SK-N-SH treated with all-trans-retinoic acid at 6 μM for 48 hours (cell line): ENCODE measurements around the gene NKPD1.

ENCODE experiments used
- ATAC-seq: fragments of 200-7000 bp; cut with Tn5 transposase; 3 replicates; pipeline ENCODE4 v1.9.1; 2020; ENCODE audit warnings: mild to moderate bottlenecking, moderate library complexity
- ARNTL ChIP-seq: fragments of 450-650 bp; formaldehyde crosslinking; IDR thresholded peaks from 2 replicates; pipeline ENCODE4 v1.5.0; 2020; ENCODE audit warnings: low read depth, mild to moderate bottlenecking, moderate library complexity, borderline replicate concordance
- BACH2 ChIP-seq: fragments of 250-450 bp; sonication (Bioruptor Pico); IDR thresholded peaks from 2 replicates; pipeline ENCODE4 v1.9.0; 2021; ENCODE audit warnings: mild to moderate bottlenecking, borderline replicate concordance
- CSDC2 ChIP-seq: fragments of 250-450 bp; sonication (Bioruptor Pico); IDR thresholded peaks from 2 replicates; pipeline ENCODE4 v1.5.0; 2020; ENCODE audit warnings: mild to moderate bottlenecking, moderate library complexity
- GLIS3 ChIP-seq: fragments of 250-450 bp; sonication (Bioruptor Pico); IDR thresholded peaks from 2 replicates; pipeline ENCODE4 v1.5.0; 2020; ENCODE audit warnings: mild to moderate bottlenecking, moderate library complexity
- ISL1 ChIP-seq: fragments of 250-450 bp; sonication (Bioruptor Pico); IDR thresholded peaks from 2 replicates; pipeline ENCODE4 v2.1.2; 2022; ENCODE audit warnings: mild to moderate bottlenecking, moderate library complexity
- OSR1 ChIP-seq: fragments of 250-450 bp; sonication (Bioruptor Pico); IDR thresholded peaks from 2 replicates; pipeline ENCODE4 v1.8.0; 2022; ENCODE audit warnings: moderate library complexity, mild to moderate bottlenecking, inconsistent platforms
- PPARA ChIP-seq: fragments of 250-450 bp; sonication (Bioruptor Pico); IDR thresholded peaks from 2 replicates; pipeline ENCODE4 v1.5.0; 2020; ENCODE audit warnings: mild to moderate bottlenecking, borderline replicate concordance
- SNAI2 ChIP-seq: fragments of 250-450 bp; sonication (Bioruptor Pico); IDR thresholded peaks from 2 replicates; pipeline ENCODE4 v1.5.0; 2020; ENCODE audit warnings: mild to moderate bottlenecking, moderate library complexity
- TCF4 ChIP-seq: fragments of 250-450 bp; sonication (Bioruptor Pico); IDR thresholded peaks from 2 replicates; pipeline ENCODE4 v1.8.0; 2021; ENCODE audit warnings: mild to moderate bottlenecking, moderate library complexity, borderline replicate concordance
- TOX ChIP-seq: fragments of 250-450 bp; sonication (Bioruptor Pico); IDR thresholded peaks from 2 replicates; pipeline ENCODE4 v1.8.0; 2021; ENCODE audit warnings: mild to moderate bottlenecking, moderate library complexity, borderline replicate concordance
- ZC3H10 ChIP-seq: fragments of 250-450 bp; sonication (Bioruptor Pico); IDR thresholded peaks from 2 replicates; pipeline ENCODE4 v1.5.1; 2021; ENCODE audit warnings: mild to moderate bottlenecking, moderate library complexity
- ZFP3 ChIP-seq: fragments of 250-450 bp; sonication (Bioruptor Pico); IDR thresholded peaks from 2 replicates; pipeline ENCODE4 v1.5.0; 2020; ENCODE audit warnings: mild to moderate bottlenecking, moderate library complexity
- ZFP30 ChIP-seq: fragments of 450-650 bp; formaldehyde crosslinking; IDR thresholded peaks from 2 replicates; pipeline ENCODE4 v1.5.0; 2022; ENCODE audit warnings: mild to moderate bottlenecking, moderate library complexity
- ZNF70 ChIP-seq: fragments of 450-650 bp; formaldehyde crosslinking; IDR thresholded peaks from 2 replicates; pipeline ENCODE4 v1.5.0; 2020; ENCODE audit warnings: mild to moderate bottlenecking, moderate library complexity
- ZNF8 ChIP-seq: fragments of 450-650 bp; formaldehyde crosslinking; IDR thresholded peaks from 2 replicates; pipeline ENCODE4 v1.5.0; 2020; ENCODE audit warnings: mild to moderate bottlenecking, moderate library complexity
- TF ChIP-seq, protein P1 (sequence below): fragments of 250-450 bp; sonication (Bioruptor Pico); IDR thresholded peaks from 2 replicates; pipeline ENCODE4 v1.8.0; 2020; ENCODE audit warnings: mild to moderate bottlenecking, moderate library complexity, borderline replicate concordance
- TF ChIP-seq, protein P2 (sequence below): fragments of 250-450 bp; sonication (Bioruptor Pico); IDR thresholded peaks from 2 replicates; pipeline ENCODE4 v1.5.0; 2020; ENCODE audit warnings: mild to moderate bottlenecking, moderate library complexity
- TF ChIP-seq, protein P3 (sequence below): fragments of 250-450 bp; sonication (Bioruptor Pico); IDR thresholded peaks from 2 replicates; pipeline ENCODE4 v1.8.0; 2021; ENCODE audit warnings: low read depth, mild to moderate bottlenecking, moderate library complexity, borderline replicate concordance
- TF ChIP-seq, protein P4 (sequence below): fragments of 250-450 bp; sonication (Bioruptor Pico); IDR thresholded peaks from 2 replicates; pipeline ENCODE4 v1.5.1; 2020; ENCODE audit warnings: low read depth, mild to moderate bottlenecking, moderate library complexity
- TF ChIP-seq, protein P5 (sequence below): fragments of 250-450 bp; sonication (Bioruptor Pico); IDR thresholded peaks from 2 replicates; pipeline ENCODE4 v1.5.1; 2021; ENCODE audit warnings: mild to moderate bottlenecking, moderate library complexity

The NKPD1 gene

DNA sequence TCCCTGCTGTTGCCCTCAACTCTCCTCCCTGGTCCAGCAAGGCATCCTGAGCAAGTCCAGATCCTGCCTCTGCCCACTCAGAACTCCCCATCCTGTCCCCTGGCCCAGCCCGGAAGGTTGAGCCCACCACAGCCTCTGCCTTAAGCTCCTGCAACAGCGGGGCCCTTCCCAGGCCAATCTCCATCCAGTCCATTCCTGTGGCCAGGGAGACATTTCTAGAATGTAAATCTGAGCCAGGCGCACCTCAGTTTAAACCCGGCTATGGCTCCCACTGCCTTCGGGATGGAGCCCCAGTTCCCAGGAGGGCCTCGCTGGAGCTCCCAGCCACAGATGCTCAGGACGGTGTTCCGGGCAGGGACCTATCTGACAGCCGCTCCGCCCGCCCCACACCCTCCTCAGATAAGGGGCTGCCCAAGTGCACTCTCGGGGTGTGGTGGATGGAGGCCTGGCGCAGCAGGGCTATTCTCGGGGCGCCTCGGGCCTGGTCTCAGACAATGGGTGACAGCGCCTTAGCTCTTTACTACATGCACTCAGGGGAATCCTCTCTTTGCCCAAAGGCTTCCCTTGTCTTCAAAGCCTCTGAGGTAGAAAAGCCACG is 11.9 kb upstream of the NKPD1 start:
- ATAC-seq, result no peak
- TF ChIP-seq SNAI2 (CRISPR knock-in tag), result no peak
- no peak for TF ChIP-seq TOX (CRISPR knock-in tag)
- TF ChIP-seq ZNF70 (CRISPR knock-in tag), result no peak
- TF ChIP-seq ARNTL (CRISPR knock-in tag), result no peak
- no peak for TF ChIP-seq BACH2 (CRISPR knock-in tag)
- TF ChIP-seq, protein P1, sequence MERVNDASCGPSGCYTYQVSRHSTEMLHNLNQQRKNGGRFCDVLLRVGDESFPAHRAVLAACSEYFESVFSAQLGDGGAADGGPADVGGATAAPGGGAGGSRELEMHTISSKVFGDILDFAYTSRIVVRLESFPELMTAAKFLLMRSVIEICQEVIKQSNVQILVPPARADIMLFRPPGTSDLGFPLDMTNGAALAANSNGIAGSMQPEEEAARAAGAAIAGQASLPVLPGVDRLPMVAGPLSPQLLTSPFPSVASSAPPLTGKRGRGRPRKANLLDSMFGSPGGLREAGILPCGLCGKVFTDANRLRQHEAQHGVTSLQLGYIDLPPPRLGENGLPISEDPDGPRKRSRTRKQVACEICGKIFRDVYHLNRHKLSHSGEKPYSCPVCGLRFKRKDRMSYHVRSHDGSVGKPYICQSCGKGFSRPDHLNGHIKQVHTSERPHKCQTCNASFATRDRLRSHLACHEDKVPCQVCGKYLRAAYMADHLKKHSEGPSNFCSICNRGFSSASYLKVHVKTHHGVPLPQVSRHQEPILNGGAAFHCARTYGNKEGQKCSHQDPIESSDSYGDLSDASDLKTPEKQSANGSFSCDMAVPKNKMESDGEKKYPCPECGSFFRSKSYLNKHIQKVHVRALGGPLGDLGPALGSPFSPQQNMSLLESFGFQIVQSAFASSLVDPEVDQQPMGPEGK (CRISPR knock-in tag), result no peak

DNA sequence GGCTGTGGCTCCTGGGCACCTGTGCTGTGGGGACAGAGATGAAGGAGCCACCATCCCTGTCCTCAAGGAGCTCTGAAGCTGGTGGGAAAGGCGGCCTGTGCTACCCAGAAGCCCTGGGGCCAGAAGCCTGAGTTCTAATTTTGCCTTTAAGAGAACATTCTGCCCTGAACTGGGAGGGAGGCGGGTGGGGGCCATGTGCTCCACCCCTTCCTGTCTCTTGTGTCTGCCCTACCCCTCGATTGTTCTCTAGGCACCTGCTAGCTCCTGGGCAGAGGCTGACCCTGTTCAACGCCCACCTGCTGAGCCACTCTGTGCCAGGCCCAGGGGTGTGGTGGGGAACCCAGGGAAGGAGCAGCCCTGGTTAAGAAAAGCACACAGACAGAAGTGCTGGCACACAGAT is 11.4 kb upstream of the NKPD1 start:
- no peak for TF ChIP-seq ZC3H10
- TF ChIP-seq, protein P2, sequence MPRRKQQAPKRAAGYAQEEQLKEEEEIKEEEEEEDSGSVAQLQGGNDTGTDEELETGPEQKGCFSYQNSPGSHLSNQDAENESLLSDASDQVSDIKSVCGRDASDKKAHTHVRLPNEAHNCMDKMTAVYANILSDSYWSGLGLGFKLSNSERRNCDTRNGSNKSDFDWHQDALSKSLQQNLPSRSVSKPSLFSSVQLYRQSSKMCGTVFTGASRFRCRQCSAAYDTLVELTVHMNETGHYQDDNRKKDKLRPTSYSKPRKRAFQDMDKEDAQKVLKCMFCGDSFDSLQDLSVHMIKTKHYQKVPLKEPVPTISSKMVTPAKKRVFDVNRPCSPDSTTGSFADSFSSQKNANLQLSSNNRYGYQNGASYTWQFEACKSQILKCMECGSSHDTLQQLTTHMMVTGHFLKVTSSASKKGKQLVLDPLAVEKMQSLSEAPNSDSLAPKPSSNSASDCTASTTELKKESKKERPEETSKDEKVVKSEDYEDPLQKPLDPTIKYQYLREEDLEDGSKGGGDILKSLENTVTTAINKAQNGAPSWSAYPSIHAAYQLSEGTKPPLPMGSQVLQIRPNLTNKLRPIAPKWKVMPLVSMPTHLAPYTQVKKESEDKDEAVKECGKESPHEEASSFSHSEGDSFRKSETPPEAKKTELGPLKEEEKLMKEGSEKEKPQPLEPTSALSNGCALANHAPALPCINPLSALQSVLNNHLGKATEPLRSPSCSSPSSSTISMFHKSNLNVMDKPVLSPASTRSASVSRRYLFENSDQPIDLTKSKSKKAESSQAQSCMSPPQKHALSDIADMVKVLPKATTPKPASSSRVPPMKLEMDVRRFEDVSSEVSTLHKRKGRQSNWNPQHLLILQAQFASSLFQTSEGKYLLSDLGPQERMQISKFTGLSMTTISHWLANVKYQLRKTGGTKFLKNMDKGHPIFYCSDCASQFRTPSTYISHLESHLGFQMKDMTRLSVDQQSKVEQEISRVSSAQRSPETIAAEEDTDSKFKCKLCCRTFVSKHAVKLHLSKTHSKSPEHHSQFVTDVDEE (CRISPR knock-in tag), result no peak
- TF ChIP-seq, protein P3, sequence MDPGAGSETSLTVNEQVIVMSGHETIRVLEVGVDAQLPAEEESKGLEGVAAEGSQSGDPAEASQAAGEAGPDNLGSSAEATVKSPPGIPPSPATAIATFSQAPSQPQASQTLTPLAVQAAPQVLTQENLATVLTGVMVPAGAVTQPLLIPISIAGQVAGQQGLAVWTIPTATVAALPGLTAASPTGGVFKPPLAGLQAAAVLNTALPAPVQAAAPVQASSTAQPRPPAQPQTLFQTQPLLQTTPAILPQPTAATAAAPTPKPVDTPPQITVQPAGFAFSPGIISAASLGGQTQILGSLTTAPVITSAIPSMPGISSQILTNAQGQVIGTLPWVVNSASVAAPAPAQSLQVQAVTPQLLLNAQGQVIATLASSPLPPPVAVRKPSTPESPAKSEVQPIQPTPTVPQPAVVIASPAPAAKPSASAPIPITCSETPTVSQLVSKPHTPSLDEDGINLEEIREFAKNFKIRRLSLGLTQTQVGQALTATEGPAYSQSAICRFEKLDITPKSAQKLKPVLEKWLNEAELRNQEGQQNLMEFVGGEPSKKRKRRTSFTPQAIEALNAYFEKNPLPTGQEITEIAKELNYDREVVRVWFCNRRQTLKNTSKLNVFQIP, result no peak
- TF ChIP-seq, protein P1 (CRISPR knock-in tag), result no peak
- no peak for TF ChIP-seq ARNTL (CRISPR knock-in tag)
- no peak for TF ChIP-seq ZFP30
- TF ChIP-seq, protein P4, sequence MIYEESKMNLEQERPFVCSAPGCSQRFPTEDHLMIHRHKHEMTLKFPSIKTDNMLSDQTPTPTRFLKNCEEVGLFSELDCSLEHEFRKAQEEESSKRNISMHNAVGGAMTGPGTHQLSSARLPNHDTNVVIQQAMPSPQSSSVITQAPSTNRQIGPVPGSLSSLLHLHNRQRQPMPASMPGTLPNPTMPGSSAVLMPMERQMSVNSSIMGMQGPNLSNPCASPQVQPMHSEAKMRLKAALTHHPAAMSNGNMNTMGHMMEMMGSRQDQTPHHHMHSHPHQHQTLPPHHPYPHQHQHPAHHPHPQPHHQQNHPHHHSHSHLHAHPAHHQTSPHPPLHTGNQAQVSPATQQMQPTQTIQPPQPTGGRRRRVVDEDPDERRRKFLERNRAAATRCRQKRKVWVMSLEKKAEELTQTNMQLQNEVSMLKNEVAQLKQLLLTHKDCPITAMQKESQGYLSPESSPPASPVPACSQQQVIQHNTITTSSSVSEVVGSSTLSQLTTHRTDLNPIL (CRISPR knock-in tag), result no peak
- TF ChIP-seq, protein P5, sequence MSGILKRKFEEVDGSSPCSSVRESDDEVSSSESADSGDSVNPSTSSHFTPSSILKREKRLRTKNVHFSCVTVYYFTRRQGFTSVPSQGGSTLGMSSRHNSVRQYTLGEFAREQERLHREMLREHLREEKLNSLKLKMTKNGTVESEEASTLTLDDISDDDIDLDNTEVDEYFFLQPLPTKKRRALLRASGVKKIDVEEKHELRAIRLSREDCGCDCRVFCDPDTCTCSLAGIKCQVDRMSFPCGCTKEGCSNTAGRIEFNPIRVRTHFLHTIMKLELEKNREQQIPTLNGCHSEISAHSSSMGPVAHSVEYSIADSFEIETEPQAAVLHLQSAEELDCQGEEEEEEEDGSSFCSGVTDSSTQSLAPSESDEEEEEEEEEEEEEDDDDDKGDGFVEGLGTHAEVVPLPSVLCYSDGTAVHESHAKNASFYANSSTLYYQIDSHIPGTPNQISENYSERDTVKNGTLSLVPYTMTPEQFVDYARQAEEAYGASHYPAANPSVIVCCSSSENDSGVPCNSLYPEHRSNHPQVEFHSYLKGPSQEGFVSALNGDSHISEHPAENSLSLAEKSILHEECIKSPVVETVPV (CRISPR knock-in tag), result no peak
- TF ChIP-seq ZFP3, result no peak
- TF ChIP-seq BACH2 (CRISPR knock-in tag), result no peak
- no peak for TF ChIP-seq PPARA
- no peak for TF ChIP-seq CSDC2 (CRISPR knock-in tag)
- TF ChIP-seq ZNF70 (CRISPR knock-in tag), result no peak
- no peak for TF ChIP-seq TOX (CRISPR knock-in tag)
- no peak for TF ChIP-seq OSR1
- no peak for TF ChIP-seq SNAI2 (CRISPR knock-in tag)
- TF ChIP-seq TCF4, result no peak
- no peak for ATAC-seq

DNA sequence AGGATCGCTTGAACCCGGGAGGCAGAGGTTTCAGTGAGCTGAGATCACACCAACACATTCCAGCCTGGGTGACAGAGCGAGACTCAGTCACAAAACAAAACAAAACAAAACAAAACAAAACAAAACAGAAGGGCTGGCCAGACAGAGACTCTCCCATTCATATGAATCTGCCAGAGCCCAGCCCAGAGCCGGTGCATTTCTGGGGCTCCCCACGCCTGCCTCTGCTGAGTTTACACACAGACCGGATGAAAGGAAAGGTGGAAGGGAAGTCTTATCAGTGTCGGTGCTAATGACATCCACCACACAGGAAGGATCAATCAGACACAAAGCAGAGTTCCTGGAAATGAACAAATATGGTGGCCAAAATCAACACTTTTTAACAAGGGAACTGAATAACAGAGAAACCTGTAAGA is 10.4 kb upstream of the NKPD1 start:
- TF ChIP-seq, protein P1 (CRISPR knock-in tag), result no peak
- TF ChIP-seq, protein P4 (CRISPR knock-in tag), result no peak
- TF ChIP-seq BACH2 (CRISPR knock-in tag) (no peak), ZFP3 (no peak), ZFP30 (no peak), OSR1 (no peak), ZNF8 (CRISPR knock-in tag) (no peak), ISL1 (CRISPR knock-in tag) (no peak), GLIS3 (CRISPR knock-in tag) (no peak)
- TF ChIP-seq, protein P3, result no peak
- ATAC-seq, result no peak
